Measurements from ENCODE around the gene IQGAP2. TPM values are rescaled to one million over a fixed set of nuclear protein-coding genes. Genes with fewer than 3 reads are reported as not detected.

IQGAP2 gene
- total RNA-seq, 1 donor from 2014 or later: 1.4 TPM

DNA sequence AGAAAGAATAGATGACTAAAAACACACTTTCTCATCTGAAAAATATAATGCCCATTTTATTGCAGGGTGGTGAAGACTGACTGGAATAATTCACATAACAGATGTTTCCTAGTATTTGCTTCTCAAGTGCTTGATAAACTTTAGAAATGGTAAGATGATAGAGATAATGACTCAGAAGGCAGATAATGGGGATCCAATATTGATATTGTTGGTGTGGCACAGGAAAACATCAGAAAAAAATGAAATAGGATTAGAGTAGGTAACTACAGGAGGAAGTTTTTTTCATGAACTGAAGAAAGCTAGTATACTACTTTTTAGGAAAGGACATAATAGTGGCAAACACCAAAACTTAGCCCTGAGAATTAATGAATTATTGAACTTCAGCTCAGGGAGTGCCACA is 240.3 kb downstream of the IQGAP2 start:
- Mint-ChIP-seq H3K4me3 (ENCODE audit: unreplicated experiment) (no peak overlapping the region), H3K4me1 (ENCODE audit: low read depth, unreplicated experiment) (no peaks in the 10 kb centered on the region), H3K36me3 (ENCODE audit: unreplicated experiment) (no peaks in the 10 kb centered on the region), H3K27me3 (ENCODE audit: unreplicated experiment) (no peaks in the 10 kb centered on the region), H3K27ac (ENCODE audit: unreplicated experiment) (no peak overlapping the region), H3K9me3 (ENCODE audit: unreplicated experiment) (no peaks in the 10 kb centered on the region)
- TF ChIP-seq, protein P1, sequence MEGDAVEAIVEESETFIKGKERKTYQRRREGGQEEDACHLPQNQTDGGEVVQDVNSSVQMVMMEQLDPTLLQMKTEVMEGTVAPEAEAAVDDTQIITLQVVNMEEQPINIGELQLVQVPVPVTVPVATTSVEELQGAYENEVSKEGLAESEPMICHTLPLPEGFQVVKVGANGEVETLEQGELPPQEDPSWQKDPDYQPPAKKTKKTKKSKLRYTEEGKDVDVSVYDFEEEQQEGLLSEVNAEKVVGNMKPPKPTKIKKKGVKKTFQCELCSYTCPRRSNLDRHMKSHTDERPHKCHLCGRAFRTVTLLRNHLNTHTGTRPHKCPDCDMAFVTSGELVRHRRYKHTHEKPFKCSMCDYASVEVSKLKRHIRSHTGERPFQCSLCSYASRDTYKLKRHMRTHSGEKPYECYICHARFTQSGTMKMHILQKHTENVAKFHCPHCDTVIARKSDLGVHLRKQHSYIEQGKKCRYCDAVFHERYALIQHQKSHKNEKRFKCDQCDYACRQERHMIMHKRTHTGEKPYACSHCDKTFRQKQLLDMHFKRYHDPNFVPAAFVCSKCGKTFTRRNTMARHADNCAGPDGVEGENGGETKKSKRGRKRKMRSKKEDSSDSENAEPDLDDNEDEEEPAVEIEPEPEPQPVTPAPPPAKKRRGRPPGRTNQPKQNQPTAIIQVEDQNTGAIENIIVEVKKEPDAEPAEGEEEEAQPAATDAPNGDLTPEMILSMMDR (IDR thresholded peaks at IDR 0.05; ENCODE audit: partially characterized antibody, unreplicated experiment): no peak
- no peak for DNase-seq

DNA sequence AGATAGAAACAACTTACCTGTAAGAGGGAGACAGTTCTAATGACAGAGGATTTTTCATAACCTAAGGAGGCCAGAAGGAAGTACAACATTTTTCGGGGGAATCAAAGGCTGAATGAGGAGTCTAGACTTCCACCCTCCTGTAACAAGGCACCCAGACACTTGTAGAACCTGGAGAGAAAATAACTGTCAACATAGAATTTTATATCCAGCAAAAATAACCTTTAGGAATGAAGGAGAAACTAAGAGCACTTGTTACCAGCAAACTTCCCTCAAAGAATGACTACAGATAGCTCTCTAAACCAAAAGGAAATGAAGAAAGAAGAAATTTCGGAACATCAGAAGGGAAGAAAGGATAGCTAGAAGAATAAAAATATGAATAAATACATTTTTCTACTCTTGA is 246.1 kb downstream of the IQGAP2 start:
- H3K27me3 Mint-ChIP-seq (ENCODE audit: unreplicated experiment): peaks cover 1% of the 10 kb centered on the region

DNA sequence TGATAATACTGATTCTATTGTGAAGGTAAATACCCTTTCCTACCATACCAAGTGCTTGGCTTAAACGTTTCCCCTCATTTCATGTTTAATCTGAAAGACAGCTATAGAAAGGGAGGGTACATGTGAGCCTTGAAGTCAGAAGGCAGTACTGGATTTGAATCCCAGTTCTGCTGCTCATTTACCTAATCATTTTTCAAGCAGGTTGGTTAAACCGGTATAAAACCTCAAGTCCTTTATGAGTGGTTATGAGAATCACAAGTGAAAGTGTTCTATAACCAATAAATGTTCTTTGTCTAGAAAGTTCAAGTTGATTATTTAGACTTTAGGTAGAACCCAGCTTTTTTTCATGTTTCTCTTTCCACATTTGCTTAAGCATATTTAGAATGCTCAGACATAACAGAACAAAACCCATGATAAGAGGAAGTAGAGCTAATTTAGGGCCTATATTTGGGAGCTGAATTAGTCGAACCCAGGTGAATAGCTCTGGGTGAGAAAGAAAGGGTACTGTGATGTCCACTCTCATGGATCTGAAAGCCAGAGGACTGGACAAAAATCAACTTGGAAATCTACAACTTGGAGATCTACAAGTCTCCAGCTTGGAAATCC is 249.8 kb downstream of the IQGAP2 start:
- no peak for DNase-seq
- H3K4me1 Mint-ChIP-seq (ENCODE audit: low read depth, unreplicated experiment): no peaks in the 10 kb centered on the region
- H3K27me3 Mint-ChIP-seq (ENCODE audit: unreplicated experiment): peaks cover 1% of the 10 kb centered on the region
- TF ChIP-seq, protein P1 (IDR thresholded peaks at IDR 0.05; ENCODE audit: partially characterized antibody, unreplicated experiment): no peak
- peaks cover 2% of the 10 kb centered on the region for H3K9me3 Mint-ChIP-seq (ENCODE audit: unreplicated experiment)
- H3K27ac Mint-ChIP-seq (ENCODE audit: unreplicated experiment): no peak overlapping the region
- no peak overlapping the region for H3K4me3 Mint-ChIP-seq (ENCODE audit: unreplicated experiment)
- peaks cover 10% of the 10 kb centered on the region for H3K36me3 Mint-ChIP-seq (ENCODE audit: unreplicated experiment)

More for the DNA sequence above, 246.1 kb downstream of the IQGAP2 start:
- Mint-ChIP-seq H3K36me3 (ENCODE audit: unreplicated experiment) (peaks cover 10% of the 10 kb centered on the region), H3K9me3 (ENCODE audit: unreplicated experiment) (peaks cover 2% of the 10 kb centered on the region), H3K27ac (ENCODE audit: unreplicated experiment) (no peak overlapping the region), H3K4me1 (ENCODE audit: low read depth, unreplicated experiment) (no peaks in the 10 kb centered on the region), H3K4me3 (ENCODE audit: unreplicated experiment) (no peak overlapping the region)
- TF ChIP-seq, protein P1 (IDR thresholded peaks at IDR 0.05; ENCODE audit: partially characterized antibody, unreplicated experiment): no peak
- DNase-seq: no peak

DNA sequence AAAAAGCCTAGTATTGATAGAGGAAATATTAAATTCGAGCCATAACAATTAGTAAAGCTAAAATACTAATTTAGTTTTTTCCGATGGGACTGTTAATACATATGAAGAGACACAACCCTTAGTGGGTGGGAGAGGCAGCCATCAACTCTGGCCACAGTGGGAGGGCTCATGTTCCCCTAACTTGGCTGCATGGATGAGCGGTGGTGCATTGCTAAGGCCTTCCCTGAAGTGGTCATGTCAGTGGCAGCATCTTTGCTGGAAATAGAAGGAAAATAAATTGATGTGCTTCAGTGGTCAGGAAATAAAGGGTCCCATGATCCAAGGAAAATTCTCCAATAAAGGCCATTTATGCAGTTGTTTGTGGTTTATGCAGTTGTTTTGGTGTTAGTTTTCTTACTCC is 254.0 kb downstream of the IQGAP2 start:
- Mint-ChIP-seq H3K27me3 (ENCODE audit: unreplicated experiment) (peaks cover 1% of the 10 kb centered on the region), H3K36me3 (ENCODE audit: unreplicated experiment) (no peaks in the 10 kb centered on the region), H3K9me3 (ENCODE audit: unreplicated experiment) (peaks cover 3% of the 10 kb centered on the region), H3K27ac (ENCODE audit: unreplicated experiment) (no peak overlapping the region), H3K4me3 (ENCODE audit: unreplicated experiment) (no peak overlapping the region), H3K4me1 (ENCODE audit: low read depth, unreplicated experiment) (no peaks in the 10 kb centered on the region)
- DNase-seq: no peak
- TF ChIP-seq, protein P1 (IDR thresholded peaks at IDR 0.05; ENCODE audit: partially characterized antibody, unreplicated experiment): no peak

DNA sequence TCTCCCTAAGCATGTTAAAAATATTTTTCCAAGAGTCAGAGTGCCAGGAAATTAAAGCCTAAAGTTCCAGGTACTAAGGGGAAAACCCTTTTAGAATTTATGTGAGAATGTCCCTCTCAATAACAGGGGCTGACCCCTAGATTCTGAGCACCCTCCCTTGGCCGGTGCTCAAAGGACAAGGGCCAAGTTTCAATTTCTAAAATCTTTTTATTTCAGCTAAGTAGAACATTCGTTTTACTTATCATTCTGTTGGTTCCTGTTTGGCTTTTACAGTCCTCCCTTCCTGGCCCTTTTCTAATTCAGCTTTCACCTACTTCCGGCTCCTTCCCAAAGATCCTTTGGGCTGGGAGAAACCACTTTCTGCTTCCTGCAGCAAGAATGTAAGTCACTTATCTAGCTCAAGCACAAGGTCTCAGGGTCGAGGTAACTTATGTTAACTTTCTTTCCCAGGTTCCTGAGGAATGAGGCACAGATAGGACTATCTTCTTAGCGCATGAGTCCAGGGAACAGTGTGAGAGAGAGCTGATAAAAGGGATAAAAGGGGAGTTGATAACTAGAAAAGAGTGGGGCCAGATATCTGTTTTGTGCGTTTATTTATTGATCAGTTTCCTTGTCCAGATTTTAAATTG is 254.7 kb downstream of the IQGAP2 start:
- Mint-ChIP-seq H3K4me1 (ENCODE audit: low read depth, unreplicated experiment) (no peaks in the 10 kb centered on the region), H3K4me3 (ENCODE audit: unreplicated experiment) (no peak overlapping the region), H3K36me3 (ENCODE audit: unreplicated experiment) (no peaks in the 10 kb centered on the region), H3K9me3 (ENCODE audit: unreplicated experiment) (peaks cover 3% of the 10 kb centered on the region), H3K27me3 (ENCODE audit: unreplicated experiment) (peaks cover 1% of the 10 kb centered on the region), H3K27ac (ENCODE audit: unreplicated experiment) (no peak overlapping the region)
- no peak for DNase-seq
- TF ChIP-seq, protein P1 (IDR thresholded peaks at IDR 0.05; ENCODE audit: partially characterized antibody, unreplicated experiment): no peak
